IMR-90 (cell line): ENCODE data around the gene PRDM2. TPM values are rescaled to one million over a fixed set of nuclear protein-coding genes. Genes with fewer than 3 reads are reported as not detected.

ENCODE experiments used
- ATAC-seq: fragments of 200-7000 bp; cut with Tn5 transposase; 2 replicates; pipeline ENCODE4 v1.9.1; 2020; ENCODE audit warnings: low read depth, mild to moderate bottlenecking, moderate library complexity
- BruUV-seq: library from RNA; stranded (reverse); fragments of 400-500 nt; replicated peaks from 2 replicates; lab custom pipeline; 2021; lab: Mats Ljungman, UMichigan
- CTCF ChIA-PET: fragments of 300-600 bp; formaldehyde crosslinking; extraction: SDS; loops from one replicate; lab custom pipeline; 2021; ENCODE audit warnings: antibody characterized with exemption; lab: Yijun Ruan, JAX
- POLR2A ChIA-PET: fragments of 300-600 bp; sonication (Branson Sonifier 250); formaldehyde crosslinking; loops from one replicate; lab custom pipeline; 2022; ENCODE audit warnings: antibody characterized with exemption; ENCODE audit not compliant: unreplicated experiment; lab: Charles Lee
- DNase-seq: peaks from one replicate; pipeline ENCODE4 v3.0.0; 2013
- H2AFZ ChIP-seq: replicated peaks from 2 replicates; pipeline ENCODE3; 2013; ENCODE audit warnings: low read length, mild to moderate bottlenecking; ENCODE audit not compliant: poor library complexity
- H2AK5ac ChIP-seq: 2 replicates; pipeline ENCODE4 v1.6.1; 2013; ENCODE audit warnings: low read depth, low read length, inconsistent platforms
- H2AK9ac ChIP-seq: replicated peaks from 2 replicates; pipeline ENCODE3; 2013; ENCODE audit warnings: mild to moderate bottlenecking, low read depth, low read length, moderate library complexity; ENCODE audit not compliant: poor library complexity
- H2BK120ac ChIP-seq: 2 replicates; pipeline ENCODE4 v1.6.1; 2013; ENCODE audit warnings: low read depth, low read length, inconsistent platforms
- H2BK15ac ChIP-seq: 3 replicates; pipeline ENCODE4 v1.6.1; 2013; ENCODE audit warnings: low read depth, low read length, inconsistent platforms
- H2BK20ac ChIP-seq: 2 replicates; pipeline ENCODE4 v1.6.1; 2013; ENCODE audit warnings: low read depth, mild to moderate bottlenecking, inconsistent platforms, low read length, moderate library complexity
- H2BK5ac ChIP-seq: 2 replicates; pipeline ENCODE4 v1.6.1; 2013; ENCODE audit warnings: mild to moderate bottlenecking, low read depth, low read length, inconsistent platforms; ENCODE audit not compliant: poor library complexity, severe bottlenecking
- H3K14ac ChIP-seq: replicated peaks from 2 replicates; pipeline ENCODE4 v1.6.1; 2013; ENCODE audit warnings: low read depth, low read length, inconsistent platforms
- H3K18ac ChIP-seq: 2 replicates; pipeline ENCODE4 v1.6.1; 2013; ENCODE audit warnings: low read depth, low read length, control low read depth
- H3K23ac ChIP-seq: 2 replicates; pipeline ENCODE4 v1.6.1; 2013; ENCODE audit warnings: low read depth, low read length, inconsistent platforms
- H3K27ac ChIP-seq: 2 replicates; pipeline ENCODE4 v1.5.1; 2013; ENCODE audit warnings: mild to moderate bottlenecking, control low read depth, low read length; ENCODE audit not compliant: insufficient read depth
- H3K27me3 ChIP-seq: 2 replicates; pipeline ENCODE4 v1.6.1; 2013; ENCODE audit warnings: low read length; ENCODE audit not compliant: control insufficient read depth, insufficient read depth
- H3K36me3 ChIP-seq: 2 replicates; pipeline ENCODE4 v1.6.1; 2013; ENCODE audit warnings: low read length, mixed read lengths; ENCODE audit not compliant: control insufficient read depth, insufficient read depth
- H3K4ac ChIP-seq: 2 replicates; pipeline ENCODE4 v1.6.1; 2013; ENCODE audit warnings: low read depth, low read length, inconsistent platforms
- H3K4me1 ChIP-seq: 2 replicates; pipeline ENCODE4 v1.6.1; 2013; ENCODE audit warnings: low read length, mixed read lengths; ENCODE audit not compliant: control insufficient read depth, insufficient read depth
- H3K4me2 ChIP-seq: 2 replicates; pipeline ENCODE4 v1.6.1; 2013; ENCODE audit warnings: low read depth, mild to moderate bottlenecking, control low read depth, low read length, moderate library complexity
- H3K4me3 ChIP-seq: 2 replicates; pipeline ENCODE4 v1.5.1; 2013; ENCODE audit warnings: low read depth, mild to moderate bottlenecking, control low read depth, low read length, moderate library complexity; ENCODE audit not compliant: insufficient read depth
- H3K56ac ChIP-seq: 2 replicates; pipeline ENCODE4 v1.6.1; 2013; ENCODE audit warnings: low read length, inconsistent platforms; ENCODE audit not compliant: insufficient read depth; ENCODE audit errors: extremely low read depth
- H3K79me1 ChIP-seq, 2 experiments: 2 replicates each; pipeline ENCODE4 v1.6.1; 2013; ENCODE audit warnings: low read length in 2 of 2, inconsistent platforms in 1 of 2, low read depth in 1 of 2
- H3K9ac ChIP-seq: 2 replicates; pipeline ENCODE4 v1.6.1; 2013; ENCODE audit warnings: low read depth, low read length, control low read depth
- H3K9me1 ChIP-seq: 2 replicates; pipeline ENCODE4 v1.6.1; 2013; ENCODE audit warnings: low read length, inconsistent platforms; ENCODE audit not compliant: insufficient read depth
- H3K9me3 ChIP-seq: 2 replicates; pipeline ENCODE4 v1.6.1; 2013; ENCODE audit warnings: low read length; ENCODE audit not compliant: control insufficient read depth, insufficient read depth
- H4K20me1 ChIP-seq: 2 replicates; pipeline ENCODE4 v1.6.1; 2013; ENCODE audit warnings: low read length, inconsistent platforms; ENCODE audit not compliant: insufficient read depth
- H4K5ac ChIP-seq: 2 replicates; pipeline ENCODE4 v1.6.1; 2013; ENCODE audit warnings: mild to moderate bottlenecking, low read depth, low read length, control low read depth
- H4K8ac ChIP-seq, 2 experiments: 2 replicates each; pipeline ENCODE4 v1.6.1; 2013; ENCODE audit warnings: low read depth in 2 of 2, low read length in 2 of 2, control low read depth in 1 of 2, inconsistent platforms in 1 of 2
- H4K91ac ChIP-seq: 2 replicates; pipeline ENCODE4 v1.6.1; 2013; ENCODE audit warnings: low read depth, low read length, inconsistent platforms; ENCODE audit not compliant: insufficient read depth
- BHLHE40 ChIP-seq: fragments of 150-350 bp; IDR thresholded peaks from 2 replicates; pipeline ENCODE4 v1.6.1; 2016; ENCODE audit warnings: mild to moderate bottlenecking, low read depth, low read length
- FOS ChIP-seq: fragments of 150-350 bp; IDR thresholded peaks from 2 replicates; pipeline ENCODE4 v1.6.1; 2016; ENCODE audit warnings: low read depth, low read length
- RAD21 ChIP-seq: IDR thresholded peaks from 2 replicates; pipeline ENCODE4 v1.6.1; 2012; ENCODE audit warnings: low read length, improper control_type of control experiment
- SMC3 ChIP-seq: fragments of 150-350 bp; IDR thresholded peaks from 2 replicates; pipeline ENCODE4 v1.6.1; 2016; ENCODE audit warnings: low read depth, mild to moderate bottlenecking, antibody characterized with exemption, low read length, moderate library complexity
- WGBS, 2 experiments: methylation state at CpG; one replicate each; pipeline versions ENCODE4 v1.1.5 to v1.1.7; 2013; ENCODE audit warnings: missing lambda C conversion rate in 2 of 2; ENCODE audit not compliant: insufficient read length in 1 of 2; ENCODE audit errors: extremely low coverage in 2 of 2; 5-methylcytosine and 5-hydroxymethylcytosine counted together
- dilution Hi-C: fragments of 300-500 bp; cut with HindIII; formaldehyde crosslinking; loops from one replicate; pipeline ENCODE4 v1.14.3; 2018; ENCODE audit warnings: low sequenced_read_pairs; ENCODE audit not compliant: unreplicated experiment
- in situ Hi-C: fragments of 300-500 bp; cut with MboI; formaldehyde crosslinking; loops from 3 replicates; pipeline ENCODE4 v1.14.3; 2019; ENCODE audit warnings: low sequenced_read_pairs, inconsistent platforms, mixed read lengths
- intact Hi-C: fragments of 100-400 bp; cut with micrococcal nuclease; formaldehyde crosslinking; loops from 2 replicates; pipeline ENCODE4 v1.10.0; 2022
- polyA plus RNA-seq, 3 experiments: library from polyadenylated mRNA; depleted of rRNA; stranded (reverse); fragments of >200 nt; gene quantifications; 2 replicates each; pipeline ENCODE4 v1.2.3, GENCODE V29; 2012; ENCODE audit warnings: low replicate concordance in 1 of 3
- total RNA-seq: library from RNA; depleted of rRNA; stranded (reverse); fragments of >200 nt; gene quantifications from 2 replicates; pipeline ENCODE4 v1.2.3, GENCODE V29; 2012
- TF ChIP-seq, protein P1 (sequence below): fragments of 150-350 bp; IDR thresholded peaks from 2 replicates; pipeline ENCODE4 v1.6.1; 2017; ENCODE audit warnings: mild to moderate bottlenecking, antibody characterized with exemption, low read length, low read depth
- TF ChIP-seq, protein P2 (sequence below): fragments of 150-350 bp; IDR thresholded peaks from 2 replicates; pipeline ENCODE4 v1.6.1; 2016; ENCODE audit warnings: low read depth, mild to moderate bottlenecking, low read length, moderate library complexity, borderline replicate concordance

Gene PRDM2
- total and polyA plus RNA-seq, 2 of the 4 experiments (the other 2 are of a cell fraction): 3.4 to 8.9 TPM

DNA sequence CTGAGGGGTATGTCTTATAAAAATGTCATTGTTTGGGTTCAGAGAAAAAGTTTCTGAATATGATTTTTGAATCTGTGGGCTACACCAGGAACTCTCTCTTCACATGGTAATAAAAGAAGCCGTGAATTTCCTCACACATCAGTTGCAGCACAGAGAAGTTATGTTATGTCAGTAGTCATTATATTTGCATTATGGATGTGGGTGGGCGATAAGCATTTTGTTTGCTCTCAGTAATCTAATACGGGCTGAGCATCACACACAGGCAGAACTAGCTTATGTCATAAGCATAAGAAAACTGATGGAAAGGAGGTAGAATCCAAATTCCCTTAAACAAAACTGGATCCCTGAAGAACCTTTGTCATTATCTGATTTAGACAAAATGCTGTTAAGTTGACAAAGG, 70.8 kb downstream of the PRDM2 start:
- no peak overlapping the region for H3K14ac ChIP-seq
- peaks cover 11% of the 10 kb centered on the region for H3K4me1 ChIP-seq
- H3K9me1 ChIP-seq: peaks cover 18% of the 10 kb centered on the region
- in situ Hi-C loops (loop anchor here (25.0 kb wide), 1 partner anchor 1167 kb away; no protein-coding TSS in a partner anchor), intact Hi-C loops (no loop called here), dilution Hi-C loops (no loop called here)
- H2BK120ac ChIP-seq: no peak overlapping the region
- H2AFZ ChIP-seq: no peak overlapping the region
- H3K79me1 ChIP-seq: peaks cover 38 to 67% of the 10 kb centered on the region in 2 experiments
- ChIA-PET CTCF (no interaction called here), POLR2A (no interaction called here)
- H3K18ac ChIP-seq: no peak overlapping the region
- no peaks in the 10 kb centered on the region for H3K9me3 ChIP-seq
- no peak overlapping the region for H3K56ac ChIP-seq
- no peaks in the 10 kb centered on the region for H3K27me3 ChIP-seq
- no peak overlapping the region for H2AK9ac ChIP-seq
- H2AK5ac ChIP-seq: no peak overlapping the region
- no peak for ATAC-seq
- no TSS peak for BruUV-seq
- no peak overlapping the region for H4K91ac ChIP-seq
- no CpG with 5 or more reads among the region's 3 CpGs for WGBS, 2 experiments
- H3K4ac ChIP-seq: no peak overlapping the region
- no peak overlapping the region for H2BK5ac ChIP-seq
- H3K27ac ChIP-seq: no peak overlapping the region
- H3K36me3 ChIP-seq: peaks cover 18% of the 10 kb centered on the region
- no peak overlapping the region for H3K4me2 ChIP-seq
- no peak overlapping the region for H3K9ac ChIP-seq
- no peak overlapping the region for H3K23ac ChIP-seq
- DNase-seq: no peak
- H4K8ac ChIP-seq: no peak overlapping the region
- H4K20me1 ChIP-seq: peaks cover 46% of the 10 kb centered on the region
- H4K5ac ChIP-seq: no peak overlapping the region
- H2BK20ac ChIP-seq: no peak overlapping the region
- no peak overlapping the region for H3K4me3 ChIP-seq
- TF ChIP-seq RAD21: no peak
- no peak for TF ChIP-seq FOS
- no peak for TF ChIP-seq BHLHE40
- TF ChIP-seq, protein P1, sequence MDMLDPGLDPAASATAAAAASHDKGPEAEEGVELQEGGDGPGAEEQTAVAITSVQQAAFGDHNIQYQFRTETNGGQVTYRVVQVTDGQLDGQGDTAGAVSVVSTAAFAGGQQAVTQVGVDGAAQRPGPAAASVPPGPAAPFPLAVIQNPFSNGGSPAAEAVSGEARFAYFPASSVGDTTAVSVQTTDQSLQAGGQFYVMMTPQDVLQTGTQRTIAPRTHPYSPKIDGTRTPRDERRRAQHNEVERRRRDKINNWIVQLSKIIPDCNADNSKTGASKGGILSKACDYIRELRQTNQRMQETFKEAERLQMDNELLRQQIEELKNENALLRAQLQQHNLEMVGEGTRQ: no peak
- no peak for TF ChIP-seq SMC3
- TF ChIP-seq, protein P2, sequence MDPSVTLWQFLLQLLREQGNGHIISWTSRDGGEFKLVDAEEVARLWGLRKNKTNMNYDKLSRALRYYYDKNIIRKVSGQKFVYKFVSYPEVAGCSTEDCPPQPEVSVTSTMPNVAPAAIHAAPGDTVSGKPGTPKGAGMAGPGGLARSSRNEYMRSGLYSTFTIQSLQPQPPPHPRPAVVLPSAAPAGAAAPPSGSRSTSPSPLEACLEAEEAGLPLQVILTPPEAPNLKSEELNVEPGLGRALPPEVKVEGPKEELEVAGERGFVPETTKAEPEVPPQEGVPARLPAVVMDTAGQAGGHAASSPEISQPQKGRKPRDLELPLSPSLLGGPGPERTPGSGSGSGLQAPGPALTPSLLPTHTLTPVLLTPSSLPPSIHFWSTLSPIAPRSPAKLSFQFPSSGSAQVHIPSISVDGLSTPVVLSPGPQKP: no peak
- no peak overlapping the region for H2BK15ac ChIP-seq
